Globus pallidus (tissue), 1 donor: ENCODE measurements around the gene FAM170B.

Experiments used
- DNase-seq: peaks from one replicate; pipeline ENCODE4 v3.0.0-alpha.2; 2015; ENCODE audit warnings: low spot score

The FAM170B gene

DNA sequence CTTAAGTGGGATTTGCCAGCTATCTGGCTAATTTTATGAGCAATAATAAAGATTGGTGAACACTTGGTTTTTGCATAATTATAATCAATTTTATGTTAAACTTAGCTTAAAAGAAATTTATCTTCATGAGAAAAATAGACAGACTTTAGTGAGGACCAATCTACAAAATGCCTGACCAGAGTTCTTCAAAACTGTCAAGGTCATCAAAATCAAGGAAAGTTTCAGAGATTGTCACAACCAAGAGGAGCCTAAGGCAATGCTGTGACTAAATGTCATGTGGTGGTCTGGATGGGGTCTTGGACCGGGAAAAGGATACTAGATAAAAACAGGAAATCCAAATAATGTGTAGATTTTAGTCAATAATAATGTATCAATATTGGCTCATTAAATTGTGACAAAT, 17.7 kb upstream of the FAM170B start:
- DNase-seq, result no peak

DNA sequence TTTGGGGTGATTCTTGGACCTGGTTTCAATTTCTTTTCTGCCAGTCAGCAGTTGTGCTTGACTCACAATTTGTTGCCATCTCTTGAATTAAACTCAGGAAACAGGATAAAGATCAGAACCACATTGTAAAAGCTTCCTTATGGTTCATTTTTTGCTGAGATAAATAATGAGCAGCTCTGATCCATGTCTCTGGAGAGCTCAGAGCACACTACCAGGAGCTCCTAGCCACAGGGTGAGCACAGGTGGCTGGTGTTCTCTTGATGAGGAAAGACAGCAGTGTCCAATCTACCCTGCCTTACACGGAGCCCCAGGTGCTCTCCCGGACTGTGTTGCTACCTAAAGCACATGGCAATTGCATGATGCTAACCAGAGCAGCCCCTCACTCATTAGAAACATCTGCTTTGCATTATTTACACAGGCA, 17.2 kb upstream of the FAM170B start:
- no peak for DNase-seq

DNA sequence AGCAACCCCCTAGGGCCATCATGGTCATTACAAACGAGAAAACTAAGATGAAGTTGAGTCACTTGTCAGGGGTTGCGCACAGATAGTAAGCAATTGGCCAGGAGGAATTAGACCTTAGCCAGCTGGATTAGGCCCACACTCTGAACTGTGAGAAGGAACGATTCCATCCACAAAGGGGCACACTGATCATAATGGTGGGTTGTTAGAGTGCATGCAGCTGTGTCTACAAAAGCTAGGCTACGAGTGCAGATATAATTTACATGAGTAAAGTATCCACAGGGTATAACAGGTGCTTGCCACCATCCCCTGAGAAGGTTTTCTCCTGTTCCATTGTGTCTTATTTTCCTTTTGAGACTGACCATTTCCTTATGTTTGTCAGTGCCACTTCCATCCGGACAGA, 16.6 kb upstream of the FAM170B start:
- DNase-seq, result no peak

DNA sequence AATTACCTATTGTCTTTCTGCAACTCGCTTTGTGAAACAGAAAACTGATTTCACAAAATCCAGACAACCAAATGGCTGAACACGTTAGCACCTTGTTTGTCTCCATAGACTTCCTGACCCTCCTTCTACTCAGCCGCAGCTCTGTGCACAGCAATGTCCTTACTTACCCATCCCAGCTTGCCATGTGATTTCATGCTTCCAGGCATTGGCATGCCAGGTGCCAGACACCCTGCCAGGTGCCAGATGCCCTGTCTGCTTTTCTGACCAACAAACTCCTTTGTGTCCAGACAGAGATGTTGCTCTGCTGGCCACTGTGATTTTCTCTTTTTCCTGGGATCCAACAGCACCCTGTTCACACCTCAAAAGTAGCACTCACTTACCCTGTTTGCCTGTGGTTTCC, 16.1 kb upstream of the FAM170B start:
- DNase-seq, result no peak

DNA sequence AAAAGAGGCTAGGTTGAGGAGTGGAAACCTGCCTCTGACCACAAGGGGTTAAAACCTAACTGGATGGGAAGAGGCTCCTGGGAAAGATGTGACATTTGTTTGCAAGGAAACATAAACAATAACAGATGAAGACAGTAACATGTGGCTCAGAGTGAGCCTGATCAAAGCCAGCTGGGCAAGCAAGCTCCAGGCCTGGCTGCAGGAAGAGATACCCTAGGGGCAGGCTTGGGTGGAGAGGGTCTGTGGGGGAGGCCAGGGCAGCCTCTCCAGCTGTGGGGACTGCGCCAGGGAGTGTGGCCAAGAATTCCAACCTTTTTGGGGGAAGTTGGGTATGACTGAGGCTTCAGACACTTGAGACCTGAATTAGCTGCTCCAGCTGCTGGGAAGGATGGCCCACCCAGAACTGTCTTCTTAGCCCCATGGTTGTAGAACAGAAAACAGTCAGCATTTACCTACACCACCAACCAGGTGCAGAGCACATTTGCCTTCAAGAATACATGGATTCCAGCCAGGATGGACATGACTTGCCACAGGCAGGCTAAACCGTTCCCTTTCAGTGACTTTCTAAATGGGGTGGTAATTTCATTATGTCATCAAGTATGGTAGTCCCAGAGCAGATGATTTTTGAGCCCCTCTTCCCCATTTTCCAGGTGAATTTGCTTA, 10.4 kb upstream of the FAM170B start:
- no peak for DNase-seq

DNA sequence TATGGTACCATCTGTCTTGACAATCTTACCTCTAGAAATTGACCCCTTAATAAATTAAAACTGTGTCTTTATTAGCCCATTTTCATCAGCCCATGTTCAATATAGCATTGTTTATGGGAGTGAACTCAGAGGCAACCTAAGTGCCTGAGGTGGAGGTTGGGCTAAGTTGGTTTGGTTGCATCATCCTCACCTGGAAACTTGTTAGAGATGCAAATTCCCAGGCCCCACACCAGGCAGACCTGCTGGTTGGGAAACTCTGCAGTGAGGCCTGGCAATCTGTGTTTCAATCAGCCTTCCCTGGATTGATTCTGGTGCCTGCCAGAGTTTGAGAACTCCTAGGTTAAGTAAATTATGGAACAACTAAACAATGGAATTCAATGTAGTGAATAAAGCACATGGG, 9.4 kb upstream of the FAM170B start:
- no peak for DNase-seq

DNA sequence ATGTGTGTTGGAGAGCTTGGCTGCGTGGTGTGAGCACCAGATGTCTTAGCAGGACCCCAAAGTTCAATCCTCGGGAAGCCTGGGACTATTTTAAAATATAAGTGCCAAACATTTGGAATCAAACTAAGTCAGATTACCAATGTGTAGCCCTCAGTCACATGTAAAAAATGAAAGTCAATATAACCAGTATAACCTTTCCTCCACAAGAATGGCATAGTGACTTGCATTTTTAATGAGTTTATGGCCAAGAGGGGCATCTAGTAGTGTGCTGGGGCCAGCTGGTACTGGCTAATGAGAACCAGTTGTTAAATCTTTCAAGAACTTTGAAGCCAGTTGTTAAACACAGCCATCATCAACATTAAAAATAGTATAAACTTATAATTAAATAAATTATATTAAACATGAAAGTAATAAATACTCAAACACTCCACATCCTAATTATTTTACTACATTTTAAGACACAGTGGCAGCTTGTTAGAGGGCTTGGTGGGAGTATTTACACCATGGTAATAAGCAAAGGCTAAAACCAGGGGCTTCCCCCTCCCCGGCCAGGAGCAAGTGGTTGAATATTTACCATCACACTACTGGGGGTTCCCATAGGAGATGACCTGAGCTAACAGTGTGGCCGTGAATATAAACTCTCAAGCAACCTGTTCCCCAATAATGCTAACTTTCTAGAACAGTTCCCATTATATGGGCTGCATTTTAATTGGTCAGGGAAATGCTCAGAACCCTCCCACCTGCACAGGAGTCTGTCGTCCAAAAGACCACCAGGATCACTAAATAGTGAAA, 7.9 kb upstream of the FAM170B start:
- DNase-seq, result no peak

DNA sequence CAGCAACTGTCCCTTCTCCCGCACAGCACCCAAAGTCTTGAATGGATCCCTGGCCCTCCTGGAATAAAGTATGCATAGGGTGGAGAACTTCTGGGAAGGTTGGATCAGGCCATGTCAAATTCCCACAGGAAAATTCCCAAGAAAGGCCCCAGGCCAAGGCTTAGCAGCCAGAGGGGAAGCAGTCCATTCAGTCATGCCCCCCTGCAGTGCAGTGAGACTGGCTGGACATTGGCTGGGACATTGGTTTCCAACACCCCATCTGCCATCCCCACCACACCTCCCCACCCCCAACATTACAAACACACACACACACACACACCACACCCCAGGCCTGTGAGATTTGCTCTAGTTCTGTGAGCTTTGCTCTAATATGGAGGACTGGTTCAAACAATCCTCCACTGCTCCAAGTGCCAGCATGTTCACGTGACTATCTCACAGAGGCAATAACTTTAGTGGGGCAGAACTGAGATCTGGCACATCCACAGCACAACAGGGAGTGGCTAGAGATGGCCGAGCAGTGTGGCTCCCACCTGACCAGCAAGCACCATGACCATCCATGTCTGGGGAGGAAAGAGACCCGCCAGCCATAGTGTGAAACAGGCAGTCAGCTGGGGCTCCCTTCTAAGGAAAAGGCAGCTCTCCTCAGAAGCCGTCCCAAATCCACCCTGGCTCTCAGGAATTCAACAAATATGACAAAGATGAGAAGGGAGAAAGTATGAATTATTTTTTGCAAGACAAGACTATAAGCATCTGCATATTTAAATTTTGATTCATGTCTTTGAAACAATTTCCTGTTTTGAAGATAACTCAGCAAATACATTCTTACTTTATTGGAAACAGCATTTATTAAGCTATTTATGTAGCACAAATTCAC, 6.7 kb upstream of the FAM170B start:
- no peak for DNase-seq

DNA sequence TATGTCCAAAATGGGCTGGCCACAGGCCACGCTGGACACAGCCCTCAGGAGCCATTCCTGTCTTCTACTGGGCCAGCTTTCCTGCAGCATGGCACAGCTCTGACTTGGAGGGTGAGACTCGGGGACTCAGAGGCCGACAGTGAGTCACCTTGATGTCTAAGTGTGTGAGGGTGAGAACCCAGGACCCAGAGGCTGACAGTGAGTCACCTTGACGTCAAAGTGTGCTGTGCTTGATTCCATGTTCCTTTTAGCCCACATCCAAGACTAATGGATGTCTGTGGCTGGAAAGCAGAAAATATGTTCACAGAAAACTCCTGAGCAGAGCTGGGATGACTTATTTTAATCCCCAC, 6.0 kb upstream of the FAM170B start:
- no peak for DNase-seq

DNA sequence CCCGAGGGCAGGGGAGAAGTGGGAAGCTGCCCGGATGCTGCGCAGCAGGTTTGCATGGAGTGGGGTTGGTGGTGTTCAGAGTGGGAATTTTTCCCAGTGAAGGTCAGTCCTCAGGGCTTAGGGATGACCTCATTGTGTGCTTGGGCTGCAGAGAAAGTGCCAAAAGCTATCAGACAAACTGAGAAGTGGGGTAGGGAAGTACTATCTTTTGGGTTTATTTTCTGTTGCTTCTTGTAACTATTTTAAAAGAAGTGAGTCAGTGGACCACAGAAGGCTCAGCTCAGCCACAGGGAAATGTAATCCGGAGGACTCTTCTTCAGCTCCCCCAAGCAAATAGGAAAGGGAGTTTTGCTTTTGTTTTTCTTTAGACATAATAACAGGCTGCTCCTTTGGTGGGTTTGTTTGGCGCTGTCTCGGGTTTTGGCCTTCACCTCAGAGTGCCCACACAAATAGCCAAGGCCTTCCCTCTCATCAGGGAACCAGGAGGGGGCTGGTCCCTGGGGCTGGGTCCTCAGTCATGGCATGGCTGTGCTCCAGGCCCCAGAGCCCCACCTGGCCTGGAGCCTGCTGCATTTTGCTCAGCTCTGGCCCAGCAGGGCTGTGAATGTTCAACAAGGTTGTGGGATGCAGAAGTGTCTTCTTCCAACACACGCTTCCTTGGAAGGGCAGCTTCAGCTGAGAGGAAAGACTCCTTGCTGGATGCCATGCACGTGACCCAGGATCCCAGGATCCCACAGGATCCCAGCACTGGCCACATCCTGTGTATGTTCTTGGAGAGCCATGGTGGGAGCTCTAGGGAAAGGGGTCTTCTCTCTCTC, 5.4 kb upstream of the FAM170B start:
- no peak for DNase-seq

DNA sequence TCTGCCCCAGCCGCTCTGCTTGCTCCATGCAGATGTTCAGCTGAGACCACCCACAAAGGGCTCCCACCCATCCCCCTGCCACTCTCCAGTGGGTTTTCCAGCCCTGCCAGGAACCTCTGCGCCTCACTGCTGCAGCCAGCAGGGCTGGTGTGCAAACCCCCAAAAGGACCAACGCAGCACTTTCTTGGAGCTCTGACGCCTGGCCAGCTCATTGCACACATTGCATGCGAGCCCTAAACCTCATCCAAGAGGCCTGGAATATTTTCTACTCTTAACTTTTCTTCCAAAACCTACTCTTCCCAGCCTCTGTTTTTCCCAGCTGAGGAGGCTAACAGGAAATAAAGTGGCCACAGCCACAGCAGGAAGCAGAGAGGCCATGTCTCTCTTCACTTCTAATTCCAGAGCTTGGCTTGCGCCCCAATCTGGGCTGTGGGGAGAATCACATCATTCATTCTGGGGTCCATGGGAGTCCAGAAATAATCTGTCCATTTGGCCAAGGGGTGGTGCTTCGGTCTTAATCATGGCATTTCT, 4.6 kb upstream of the FAM170B start:
- no peak for DNase-seq

DNA sequence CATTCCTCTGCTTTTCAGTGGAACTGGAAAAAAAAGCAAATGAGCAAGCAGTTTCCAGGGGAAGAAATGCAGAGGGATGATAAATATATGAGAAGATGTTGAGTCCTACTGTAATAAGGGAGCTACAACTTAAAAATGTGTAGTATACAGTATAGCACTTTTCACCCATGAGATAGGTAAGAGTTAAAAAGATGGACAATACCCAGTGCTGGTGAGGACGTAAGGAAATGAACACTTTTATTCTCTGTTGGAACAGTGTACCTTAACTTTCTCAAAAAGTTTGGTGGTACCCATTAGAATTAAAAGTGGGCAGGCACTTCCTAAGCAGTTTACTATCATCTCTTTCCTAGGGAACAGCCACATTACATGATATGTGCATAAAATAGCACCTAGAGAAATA, 2.7 kb upstream of the FAM170B start:
- no peak for DNase-seq

DNA sequence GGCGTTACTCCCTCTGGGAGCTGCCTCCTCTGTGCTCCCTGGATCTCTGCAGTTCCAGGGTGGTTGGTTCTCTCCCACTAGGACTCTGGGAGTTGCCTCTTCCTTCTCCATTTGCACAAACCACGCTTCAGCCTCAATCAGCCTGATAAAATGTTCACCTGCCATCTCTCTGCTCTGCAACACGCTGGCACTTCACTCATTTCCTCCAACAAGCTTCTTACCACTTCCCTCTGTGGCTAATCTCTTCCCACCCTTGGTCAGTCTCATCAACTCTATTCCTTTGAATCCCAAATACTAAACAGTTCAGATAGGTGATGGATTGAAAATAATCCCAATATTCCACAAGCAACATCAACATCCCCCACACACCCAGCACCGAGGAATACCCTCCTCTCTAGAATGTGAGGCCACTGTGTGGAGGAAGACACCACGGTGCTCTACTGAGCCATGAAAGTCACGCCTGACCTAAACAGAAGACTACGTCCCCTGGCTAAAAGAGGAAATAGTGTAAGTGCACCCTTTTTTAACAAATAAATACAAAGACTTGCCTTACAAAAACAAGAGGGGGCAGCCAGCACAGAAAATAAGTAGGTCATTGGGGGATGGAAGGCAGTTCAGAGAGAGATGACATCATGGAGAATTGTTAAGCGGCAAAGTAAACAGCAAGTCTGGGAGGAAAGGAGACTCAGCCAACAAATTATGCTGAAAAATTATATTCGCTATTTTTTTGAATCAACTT, 1.9 kb upstream of the FAM170B start:
- DNase-seq, result no peak

DNA sequence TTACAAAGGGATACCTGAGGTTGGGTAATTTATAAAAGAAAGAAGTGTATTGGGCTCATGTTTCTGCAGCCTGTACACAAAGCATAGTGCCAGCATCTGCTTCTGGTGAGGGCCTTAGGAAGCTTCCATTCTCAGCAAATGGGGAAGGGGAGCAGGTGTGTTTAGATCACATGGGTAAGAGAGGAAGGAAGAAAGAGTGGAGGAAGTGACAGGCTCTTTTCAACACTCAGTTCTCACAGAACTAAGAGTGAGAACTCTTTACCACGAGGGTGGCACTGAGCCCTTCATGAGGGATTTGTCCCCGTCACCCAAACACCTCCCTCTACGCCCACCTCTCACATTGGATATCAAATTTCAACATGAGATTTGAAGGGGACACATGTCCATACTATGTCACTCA, 506 bp upstream of the FAM170B start:
- no peak for DNase-seq

DNA sequence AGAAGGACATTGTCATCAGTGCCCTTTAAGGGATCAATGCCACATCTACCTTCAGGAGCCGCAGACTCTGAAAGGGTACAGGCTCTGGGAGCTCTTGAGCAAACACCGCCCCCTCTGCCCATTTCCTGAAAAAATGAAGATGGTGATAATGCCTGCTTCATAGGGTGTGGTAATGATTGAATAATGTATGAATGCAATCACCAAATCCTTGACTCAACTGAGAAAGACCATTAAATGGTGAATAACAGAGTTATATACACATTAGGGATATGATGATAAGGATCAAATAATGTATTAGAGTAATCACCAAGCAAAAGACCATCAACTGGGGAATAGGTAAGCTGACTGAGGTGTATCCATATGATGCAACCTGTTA, 1.5 kb downstream of the FAM170B start:
- DNase-seq, result no peak

DNA sequence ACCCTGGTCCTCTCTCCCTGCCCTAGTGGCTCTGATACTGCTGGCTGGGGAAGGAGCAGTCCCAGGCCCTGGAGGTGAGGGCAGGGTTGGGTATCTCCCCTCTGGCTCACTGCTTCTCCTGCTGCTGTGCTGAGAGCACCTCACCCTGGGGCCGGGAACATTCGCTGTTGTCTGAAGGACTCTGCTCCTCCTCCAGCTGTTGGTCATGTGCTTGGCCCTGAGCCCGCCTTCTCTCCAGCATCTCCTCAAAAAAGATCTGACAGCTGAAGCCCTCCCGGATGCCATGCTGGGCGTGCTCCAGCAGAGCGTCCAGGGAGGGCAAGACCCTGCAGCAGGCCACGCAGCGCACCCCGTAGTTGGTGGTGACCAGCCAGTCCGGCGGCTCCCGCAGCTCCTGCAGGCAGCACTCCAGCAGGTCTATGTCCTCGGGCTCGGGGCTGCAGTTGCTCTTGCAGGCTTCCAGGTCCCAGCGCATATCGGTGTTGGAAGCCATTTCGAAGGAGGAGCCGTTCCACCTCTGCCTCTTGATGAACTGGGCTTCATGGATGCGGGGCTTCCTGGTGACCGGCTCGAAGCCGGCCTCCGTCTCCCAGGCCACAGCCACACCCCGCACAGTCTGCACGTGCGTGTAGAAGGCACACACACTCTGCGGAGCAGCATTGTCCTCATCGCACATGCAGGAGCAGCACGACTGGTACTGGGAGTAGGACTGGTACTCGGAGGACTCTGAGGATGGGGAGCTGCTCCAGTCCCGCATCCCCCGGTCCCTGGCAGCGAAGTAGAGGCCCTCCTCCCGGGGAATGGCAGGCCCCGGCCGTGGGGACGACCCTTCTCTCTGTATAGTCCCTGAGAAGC, 2.1 kb downstream of the FAM170B start:
- no peak for DNase-seq

DNA sequence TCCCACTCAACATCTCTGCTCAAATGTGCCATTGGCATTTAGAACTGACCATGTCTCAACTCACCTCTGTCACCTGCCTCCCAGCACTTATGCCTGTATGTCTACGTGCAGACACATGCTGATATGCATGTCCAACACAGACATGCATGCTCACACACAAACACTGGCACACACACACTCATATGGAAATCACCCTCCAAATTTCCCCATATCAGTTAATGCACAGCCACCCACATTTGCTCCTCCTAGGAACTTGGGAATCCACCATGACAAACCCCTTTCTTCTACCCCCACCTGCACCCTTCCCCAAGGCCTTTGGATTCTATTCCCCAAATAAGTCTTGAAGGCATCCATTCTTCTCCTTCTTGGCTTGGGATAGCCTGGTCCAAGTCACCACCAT, 4.4 kb downstream of the FAM170B start:
- no peak for DNase-seq

DNA sequence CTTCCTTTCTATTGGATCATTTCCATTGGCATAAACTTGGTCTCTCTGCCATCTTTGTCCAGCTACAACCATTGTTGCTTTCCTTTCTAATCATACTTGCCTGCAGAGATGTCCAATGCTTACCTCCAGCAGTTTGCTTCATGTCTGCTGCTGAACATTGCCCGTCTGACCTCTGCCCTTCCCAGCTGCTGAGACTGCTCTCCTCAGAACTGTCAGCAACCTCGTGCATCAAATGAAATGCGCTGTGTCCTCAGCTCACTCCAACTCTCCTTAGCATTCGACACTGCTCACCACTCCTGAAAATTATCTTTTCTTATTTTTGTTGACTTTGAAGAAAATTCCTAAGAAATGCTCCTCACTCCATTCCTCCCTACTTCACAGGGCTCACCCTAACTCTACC, 5.0 kb downstream of the FAM170B start:
- no peak for DNase-seq

DNA sequence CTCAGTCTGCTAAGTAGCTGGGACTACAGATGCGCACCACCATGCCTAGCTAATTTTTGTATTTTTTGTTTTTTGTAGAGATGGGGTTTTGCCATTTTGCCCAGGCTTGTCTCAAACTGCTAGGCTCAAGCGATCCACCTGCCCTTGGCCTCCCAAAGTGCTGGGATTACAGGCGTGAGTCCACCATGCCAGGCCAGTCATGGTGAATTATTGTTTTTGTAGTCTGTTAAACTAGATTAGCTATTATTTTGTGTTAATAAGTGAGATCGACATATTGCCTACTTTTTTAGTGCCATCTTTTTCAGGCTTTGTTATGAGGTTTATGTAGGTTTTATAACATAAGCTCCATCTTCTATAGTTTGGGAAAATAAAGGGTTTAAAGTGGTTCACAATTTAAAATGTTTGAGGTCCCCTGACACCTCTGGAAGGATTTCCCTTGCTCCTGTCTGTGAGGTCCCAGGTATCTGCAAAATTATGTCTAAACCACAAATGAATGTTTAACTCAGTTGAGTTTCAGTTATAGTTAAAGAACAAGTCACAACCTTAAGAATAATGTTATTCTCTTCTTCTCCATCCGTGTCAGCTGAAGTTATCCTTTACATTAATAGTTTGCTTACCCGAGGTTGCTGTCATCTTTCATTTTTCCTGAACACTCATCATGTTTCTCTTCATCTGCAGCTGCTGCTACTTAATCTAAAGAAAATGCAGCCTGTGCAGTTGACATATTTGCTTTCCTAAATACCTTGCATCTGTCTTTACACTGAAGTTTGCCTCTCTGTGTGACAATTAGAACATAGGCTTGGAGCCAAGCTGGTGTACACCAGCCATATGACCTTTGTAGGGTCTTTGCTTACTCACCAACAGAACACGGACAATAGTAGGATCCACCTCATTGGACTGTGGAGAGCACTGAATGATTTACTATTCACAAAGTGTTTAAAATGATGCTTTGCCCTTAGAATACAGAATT, 9.6 kb downstream of the FAM170B start:
- DNase-seq, result no peak
